AG08395 (cell line): ENCODE results near the gene TUBD1.
A peak's percentile ranks its signal among the peaks of the same experiment; 100 is the strongest.
"Not testable (repeated sequence)": the region's sequence is repeated elsewhere in the genome, so short reads cannot be mapped to it uniquely, and the experiment has no call there.

Experiments
- DNase-seq: peaks from one replicate; pipeline ENCODE4 v3.0.0; 2012; ENCODE audit warnings: mixed read lengths, low spot score

Gene TUBD1

GRCh38 chr17:59892924-59893675 is at the start of gene TUBD1, which contains the start of gene RPS6KB1:
Gene TUBD1 (minus strand): TSS chr17:59892943. CDS start chr17:59891002, 1,941 bp downstream.
Gene RPS6KB1 (plus strand): TSS chr17:59893121. CDS start chr17:59893185, 64 bp downstream.
- peak; percentile 100 for DNase-seq

GRCh38 chr17:59941131-59941530 is 48.4 kb upstream of the TUBD1 start:
- DNase-seq: no peak

- DNase-seq: not testable (repeated sequence)
Measured at GRCh38 chr17:59940697-59941096, 48.0 kb upstream of the TUBD1 start.

- DNase-seq: not testable (repeated sequence)
Measured at GRCh38 chr17:59933317-59933716, 40.6 kb upstream of the TUBD1 start.

- DNase-seq: not testable (repeated sequence)
Measured at GRCh38 chr17:59930768-59931167, 38.0 kb upstream of the TUBD1 start.

GRCh38 chr17:59930121-59930520 is 37.4 kb upstream of the TUBD1 start:
- DNase-seq: not testable (repeated sequence)

- DNase-seq: not testable (repeated sequence)
Measured at GRCh38 chr17:59920637-59921036, 27.9 kb upstream of the TUBD1 start.

- no peak for DNase-seq
Measured at GRCh38 chr17:59916446-59916845, 23.7 kb upstream of the TUBD1 start.

- DNase-seq: peak; percentile 70
Measured at GRCh38 chr17:59914274-59914854, 21.6 kb upstream of the TUBD1 start.

- DNase-seq: no peak
Measured at GRCh38 chr17:59907467-59907866, 14.7 kb upstream of the TUBD1 start.

- no peak for DNase-seq
Measured at GRCh38 chr17:59903455-59903854, 10.7 kb upstream of the TUBD1 start.

GRCh38 chr17:59901604-59902003 is 8.9 kb upstream of the TUBD1 start:
- no peak for DNase-seq

- no peak for DNase-seq
Measured at GRCh38 chr17:59899099-59899498, 6.4 kb upstream of the TUBD1 start.

- DNase-seq: no peak
Measured at GRCh38 chr17:59897090-59897489, 4.3 kb upstream of the TUBD1 start.

GRCh38 chr17:59893676-59894100 is 945 bp upstream of the TUBD1 start:
- peak; percentile 19 for DNase-seq

- DNase-seq: no peak
Measured at GRCh38 chr17:59892251-59892923, 356 bp downstream of the TUBD1 start.

- peak; percentile 33 for DNase-seq
Measured at GRCh38 chr17:59890720-59891119, 2.0 kb downstream of the TUBD1 start.

- DNase-seq: no peak
Measured at GRCh38 chr17:59888145-59888750, 4.5 kb downstream of the TUBD1 start.

GRCh38 chr17:59884861-59885260 is 7.9 kb downstream of the TUBD1 start:
- DNase-seq: no peak

- no peak for DNase-seq
Measured at GRCh38 chr17:59878624-59879023, 14.1 kb downstream of the TUBD1 start.

- no peak for DNase-seq
Measured at GRCh38 chr17:59877965-59878364, 14.8 kb downstream of the TUBD1 start.

- DNase-seq: no peak
Measured at GRCh38 chr17:59876107-59876506, 16.6 kb downstream of the TUBD1 start.
